Measurements from ENCODE around the gene CDK5RAP2.

DNA sequence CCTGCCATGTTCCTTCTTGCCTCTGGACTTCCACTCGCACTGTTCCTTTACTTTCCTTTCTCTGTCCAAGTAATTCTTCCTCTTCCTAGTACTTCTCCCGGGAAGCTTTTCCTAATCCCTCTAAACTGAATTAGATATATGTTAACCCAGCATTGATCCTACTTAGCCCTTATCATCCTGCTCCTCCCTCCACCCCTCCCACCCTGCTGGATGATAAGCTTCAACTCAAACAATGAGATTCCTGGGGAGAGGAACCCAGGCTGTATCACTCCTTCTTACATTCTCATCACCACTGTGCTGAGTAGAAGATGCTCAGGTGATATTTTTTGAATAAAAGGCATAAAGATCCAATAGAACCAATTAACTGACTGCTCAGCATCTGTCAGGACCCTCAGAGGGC is 45.7 kb downstream of the CDK5RAP2 start:
- TF ChIP-seq, protein P1, sequence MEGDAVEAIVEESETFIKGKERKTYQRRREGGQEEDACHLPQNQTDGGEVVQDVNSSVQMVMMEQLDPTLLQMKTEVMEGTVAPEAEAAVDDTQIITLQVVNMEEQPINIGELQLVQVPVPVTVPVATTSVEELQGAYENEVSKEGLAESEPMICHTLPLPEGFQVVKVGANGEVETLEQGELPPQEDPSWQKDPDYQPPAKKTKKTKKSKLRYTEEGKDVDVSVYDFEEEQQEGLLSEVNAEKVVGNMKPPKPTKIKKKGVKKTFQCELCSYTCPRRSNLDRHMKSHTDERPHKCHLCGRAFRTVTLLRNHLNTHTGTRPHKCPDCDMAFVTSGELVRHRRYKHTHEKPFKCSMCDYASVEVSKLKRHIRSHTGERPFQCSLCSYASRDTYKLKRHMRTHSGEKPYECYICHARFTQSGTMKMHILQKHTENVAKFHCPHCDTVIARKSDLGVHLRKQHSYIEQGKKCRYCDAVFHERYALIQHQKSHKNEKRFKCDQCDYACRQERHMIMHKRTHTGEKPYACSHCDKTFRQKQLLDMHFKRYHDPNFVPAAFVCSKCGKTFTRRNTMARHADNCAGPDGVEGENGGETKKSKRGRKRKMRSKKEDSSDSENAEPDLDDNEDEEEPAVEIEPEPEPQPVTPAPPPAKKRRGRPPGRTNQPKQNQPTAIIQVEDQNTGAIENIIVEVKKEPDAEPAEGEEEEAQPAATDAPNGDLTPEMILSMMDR (tag by site-specific recombination; IDR thresholded peaks at IDR 0.05) = no peak
- TF ChIP-seq ZBTB17 (tag by site-specific recombination; IDR thresholded peaks at IDR 0.05) (no peak), ZNF274 (IDR thresholded peaks at IDR 0.05; ENCODE audit: low read length) (no peak), ZNF274 (tag by site-specific recombination; IDR thresholded peaks at IDR 0.05; ENCODE audit: borderline replicate concordance) (no peak), ZNF121 (tag by site-specific recombination; IDR thresholded peaks at IDR 0.05) (no peak), ZNF501 (tag by site-specific recombination; IDR thresholded peaks at IDR 0.05) (no peak), ZNF776 (tag by site-specific recombination; IDR thresholded peaks at IDR 0.05; ENCODE audit: borderline replicate concordance) (no peak)
- TF ChIP-seq, protein P2, sequence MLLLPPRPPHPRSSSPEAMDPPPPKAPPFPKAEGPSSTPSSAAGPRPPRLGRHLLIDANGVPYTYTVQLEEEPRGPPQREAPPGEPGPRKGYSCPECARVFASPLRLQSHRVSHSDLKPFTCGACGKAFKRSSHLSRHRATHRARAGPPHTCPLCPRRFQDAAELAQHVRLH (tag by site-specific recombination; IDR thresholded peaks at IDR 0.05) = no peak
- TF ChIP-seq, protein P3, sequence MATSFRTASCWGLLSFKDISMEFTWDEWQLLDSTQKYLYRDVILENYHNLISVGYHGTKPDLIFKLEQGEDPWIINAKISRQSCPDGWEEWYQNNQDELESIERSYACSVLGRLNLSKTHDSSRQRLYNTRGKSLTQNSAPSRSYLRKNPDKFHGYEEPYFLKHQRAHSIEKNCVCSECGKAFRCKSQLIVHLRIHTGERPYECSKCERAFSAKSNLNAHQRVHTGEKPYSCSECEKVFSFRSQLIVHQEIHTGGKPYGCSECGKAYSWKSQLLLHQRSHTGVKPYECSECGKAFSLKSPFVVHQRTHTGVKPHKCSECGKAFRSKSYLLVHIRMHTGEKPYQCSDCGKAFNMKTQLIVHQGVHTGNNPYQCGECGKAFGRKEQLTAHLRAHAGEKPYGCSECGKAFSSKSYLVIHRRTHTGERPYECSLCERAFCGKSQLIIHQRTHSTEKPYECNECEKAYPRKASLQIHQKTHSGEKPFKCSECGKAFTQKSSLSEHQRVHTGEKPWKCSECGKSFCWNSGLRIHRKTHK (tag by site-specific recombination; IDR thresholded peaks at IDR 0.05) = no peak
